GM19351 (cell line): Measurements from ENCODE around the gene ALPK3.
"Not testable (repeated sequence)": the region's sequence is repeated elsewhere in the genome, so short reads cannot be mapped to it uniquely, and the experiment has no call there.

Experiments
- ATAC-seq: cut with Tn5 transposase; IDR thresholded peaks from one replicate; pipeline ENCODE4 v1.9.1; 2021; ENCODE audit warnings: mild to moderate bottlenecking, moderate library complexity; ENCODE audit not compliant: unreplicated experiment

The ALPK3 gene

GRCh38 chr15:84840741-84841429 is 23.7 kb downstream of the ALPK3 start:
- ATAC-seq: no peak

- no peak for ATAC-seq
Measured at GRCh38 chr15:84842781-84843180, 25.6 kb downstream of the ALPK3 start.

- no peak for ATAC-seq
Measured at GRCh38 chr15:84844964-84845363, 27.8 kb downstream of the ALPK3 start.

- ATAC-seq: not testable (repeated sequence)
Measured at GRCh38 chr15:84845631-84846030, 28.5 kb downstream of the ALPK3 start.

- ATAC-seq: no peak
Measured at GRCh38 chr15:84846269-84846668, 29.1 kb downstream of the ALPK3 start.

GRCh38 chr15:84847382-84847781 is 30.2 kb downstream of the ALPK3 start:
- no peak for ATAC-seq

- ATAC-seq: no peak
Measured at GRCh38 chr15:84852212-84852611, 35.1 kb downstream of the ALPK3 start.

- no peak for ATAC-seq
Measured at GRCh38 chr15:84855136-84855535, 38.0 kb downstream of the ALPK3 start.

- ATAC-seq: no peak
Measured at GRCh38 chr15:84855765-84856164, 38.6 kb downstream of the ALPK3 start.

GRCh38 chr15:84856731-84857417 is 39.7 kb downstream of the ALPK3 start:
- no peak for ATAC-seq

- no peak for ATAC-seq
Measured at GRCh38 chr15:84857418-84858004, 40.4 kb downstream of the ALPK3 start.

- no peak for ATAC-seq
Measured at GRCh38 chr15:84858231-84858630, 41.1 kb downstream of the ALPK3 start.

GRCh38 chr15:84859144-84859543 is 42.0 kb downstream of the ALPK3 start:
- ATAC-seq: no peak

- ATAC-seq: no peak
Measured at GRCh38 chr15:84859651-84860050, 42.5 kb downstream of the ALPK3 start.

GRCh38 chr15:84861781-84862180 is 44.6 kb downstream of the ALPK3 start:
- ATAC-seq: no peak

GRCh38 chr15:84862214-84862975 is 45.2 kb downstream of the ALPK3 start:
- no peak for ATAC-seq

GRCh38 chr15:84863565-84864443 is 46.6 kb downstream of the ALPK3 start:
- ATAC-seq: no peak

GRCh38 chr15:84864444-84864795 is 47.3 kb downstream of the ALPK3 start:
- no peak for ATAC-seq

- no peak for ATAC-seq
Measured at GRCh38 chr15:84865074-84865569, 48.0 kb downstream of the ALPK3 start.
